Measurements from ENCODE around the gene TSEN2. TPM values are rescaled to one million over a fixed set of nuclear protein-coding genes. Genes with fewer than 3 reads are reported as not detected.

The TSEN2 gene
- total RNA-seq, 1 experiment from 2014 or later, result 35.5 TPM

DNA sequence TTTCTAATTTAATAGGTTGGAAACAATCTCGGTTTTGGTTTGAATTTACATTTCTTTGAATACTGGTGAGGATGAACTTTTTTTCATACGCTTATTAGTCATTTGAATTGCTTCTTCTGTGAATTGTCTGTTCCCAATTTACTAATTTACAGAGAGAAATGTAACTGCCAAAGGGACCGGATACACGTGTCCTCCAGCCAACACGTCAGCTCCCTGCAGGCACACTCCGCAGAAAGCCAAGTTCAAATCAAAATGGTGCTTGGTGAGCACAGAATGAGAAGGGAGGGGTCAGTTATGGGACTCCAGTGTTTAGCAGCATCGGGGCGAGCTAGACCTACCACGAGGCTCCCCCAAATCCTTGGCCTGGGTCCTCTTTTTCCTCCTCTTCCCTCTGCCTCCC, 10.8 kb upstream of the TSEN2 start:
- intact Hi-C loops (cut with micrococcal nuclease), result loop anchor here (5.0 kb wide), 2 partner anchors 66 to 186 kb away; partner anchors contain the start of gene PPARG
- Histone ChIP-seq H4K20me1 (ENCODE audit: insufficient read depth) (no peaks in the 10 kb centered on the region), H3K4me1 (ENCODE audit: control insufficient read depth in 1 of 2, insufficient read depth in 2 of 2, low read length in 2 of 2) (peaks cover 30 to 64% of the 10 kb centered on the region in 2 experiments), H3K79me2 (ENCODE audit: insufficient read depth, low read length) (no peaks in the 10 kb centered on the region), H3K27ac (ENCODE audit: low read depth, low read length) (no peak overlapping the region), H3K4me3 (replicated peaks in 1 of 2; ENCODE audit: low read depth in 1 of 2, low read length in 2 of 2) (no peak overlapping the region), H2AFZ (ENCODE audit: low read depth, low read length, poor library complexity, severe bottlenecking) (no peak overlapping the region), H3K36me3 (ENCODE audit: control insufficient read depth in 1 of 2, insufficient read depth in 2 of 2, low read length in 2 of 2) (no peaks in the 10 kb centered on the region), H3K9ac (ENCODE audit: low read length) (no peak overlapping the region), H3K27me3 (ENCODE audit: insufficient read depth, low read length) (no peaks in the 10 kb centered on the region), H3K9me2 (ENCODE audit: insufficient read depth) (no peaks in the 10 kb centered on the region), H3K4me2 (ENCODE audit: low read length) (no peak overlapping the region), H3K9me3 (ENCODE audit: control insufficient read depth in 1 of 2, insufficient read depth in 1 of 2, low read depth in 1 of 2, low read length in 2 of 2) (no peaks in the 10 kb centered on the region)
- ATAC-seq (no peak), DNase-seq (ENCODE audit: low read depth, low spot score) (no peak)
- no TSS peak for BruUV-seq (replicated peaks)
- CTCF ChIA-PET, result interaction anchor here (1.4 kb wide), 1 partner anchor 339 kb away, joined by 3 read pairs; no protein-coding TSS in a partner anchor
- no peak for TF ChIP-seq FOSL1 (IDR thresholded peaks at IDR 0.05; ENCODE audit: low read depth)
- no peak for TF ChIP-seq JUND (IDR thresholded peaks at IDR 0.05)
- TF ChIP-seq RAD21 (IDR thresholded peaks at IDR 0.05; ENCODE audit: low read depth), result no peak
- POLR2A ChIA-PET, result interaction anchor here (1.7 kb wide), 1 partner anchor 11 kb away, joined by 4 read pairs; the partner anchor contains the start of gene TSEN2
- RAD21 ChIA-PET (ENCODE audit: low non-redundant PET in 1 of 2, low total read pairs in 2 of 2, uncharacterized antibody in 2 of 2, unreplicated experiment in 2 of 2), result no interaction called here

DNA sequence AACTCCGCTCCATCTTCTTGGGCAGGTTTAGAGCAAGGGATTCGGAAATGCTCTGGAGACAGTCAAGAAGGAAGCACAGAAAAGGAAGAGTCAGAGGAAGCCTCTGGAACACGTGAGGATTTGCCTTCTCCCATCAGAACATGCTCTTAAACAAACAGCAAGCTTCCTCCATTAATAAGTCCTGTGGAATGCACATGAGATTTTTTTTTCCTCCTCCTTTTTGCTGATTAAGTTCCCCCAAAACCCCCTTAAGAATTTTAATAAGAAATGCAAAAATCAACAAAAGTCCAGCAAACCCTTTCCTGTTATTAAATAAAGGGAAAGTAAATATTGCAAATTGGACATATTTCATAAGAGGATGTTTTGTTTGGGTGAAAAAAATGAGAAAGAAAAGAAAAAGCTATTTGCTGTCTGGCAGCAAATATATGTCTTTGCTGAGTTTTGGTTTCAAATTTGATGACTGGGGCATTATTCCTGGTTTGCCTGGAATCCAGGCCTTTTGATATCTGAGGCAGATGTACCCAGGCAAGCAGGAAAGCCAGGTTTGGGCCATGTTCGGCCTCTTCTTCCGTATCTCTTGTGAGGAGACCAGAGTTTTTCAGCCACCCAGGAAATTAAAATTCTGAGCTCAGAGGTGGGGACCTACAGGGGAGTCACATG, 7.9 kb upstream of the TSEN2 start:
- ChIA-PET RAD21 (ENCODE audit: low non-redundant PET in 1 of 2, low total read pairs in 2 of 2, uncharacterized antibody in 2 of 2, unreplicated experiment in 2 of 2) (no interaction called here), POLR2A (no interaction called here), CTCF (interaction anchor here (1.2 kb wide), 1 partner anchor 341 kb away, joined by 4 read pairs; no protein-coding TSS in a partner anchor)
- intact Hi-C loops (cut with micrococcal nuclease), result no loop called here
- H4K20me1 ChIP-seq (ENCODE audit: insufficient read depth), result no peaks in the 10 kb centered on the region
- ATAC-seq, result no peak
- no peak overlapping the region for H3K27ac ChIP-seq (ENCODE audit: low read depth, low read length)
- peaks cover 24 to 55% of the 10 kb centered on the region in 2 experiments for H3K4me1 ChIP-seq (ENCODE audit: control insufficient read depth in 1 of 2, insufficient read depth in 2 of 2, low read length in 2 of 2)
- H3K4me2 ChIP-seq (ENCODE audit: low read length), result no peak overlapping the region
- H2AFZ ChIP-seq (ENCODE audit: low read depth, low read length, poor library complexity, severe bottlenecking), result peak overlapping the region; percentile 32
- H3K9me2 ChIP-seq (ENCODE audit: insufficient read depth), result no peaks in the 10 kb centered on the region
- DNase-seq (ENCODE audit: low read depth, low spot score), result no peak
- no peaks in the 10 kb centered on the region for H3K79me2 ChIP-seq (ENCODE audit: insufficient read depth, low read length)
- no peaks in the 10 kb centered on the region for H3K36me3 ChIP-seq (ENCODE audit: control insufficient read depth in 1 of 2, insufficient read depth in 2 of 2, low read length in 2 of 2)
- no peaks in the 10 kb centered on the region for H3K9me3 ChIP-seq (ENCODE audit: control insufficient read depth in 1 of 2, insufficient read depth in 1 of 2, low read depth in 1 of 2, low read length in 2 of 2)
- H3K9ac ChIP-seq (ENCODE audit: low read length), result no peak overlapping the region
- TF ChIP-seq SRF (IDR thresholded peaks at IDR 0.05; ENCODE audit: low read depth) (no peak), JUND (IDR thresholded peaks at IDR 0.05) (no peak), SP1 (IDR thresholded peaks at IDR 0.05; ENCODE audit: low read depth) (no peak), SIN3A (IDR thresholded peaks at IDR 0.05; ENCODE audit: low read depth) (no peak), EGR1 (IDR thresholded peaks at IDR 0.05; ENCODE audit: low read depth) (no peak), ELF1 (IDR thresholded peaks at IDR 0.05; ENCODE audit: borderline replicate concordance, low read depth) (no peak), ZNF274 (IDR thresholded peaks at IDR 0.05; ENCODE audit: low read depth, low read length) (no peak)
- TF ChIP-seq, protein P1, sequence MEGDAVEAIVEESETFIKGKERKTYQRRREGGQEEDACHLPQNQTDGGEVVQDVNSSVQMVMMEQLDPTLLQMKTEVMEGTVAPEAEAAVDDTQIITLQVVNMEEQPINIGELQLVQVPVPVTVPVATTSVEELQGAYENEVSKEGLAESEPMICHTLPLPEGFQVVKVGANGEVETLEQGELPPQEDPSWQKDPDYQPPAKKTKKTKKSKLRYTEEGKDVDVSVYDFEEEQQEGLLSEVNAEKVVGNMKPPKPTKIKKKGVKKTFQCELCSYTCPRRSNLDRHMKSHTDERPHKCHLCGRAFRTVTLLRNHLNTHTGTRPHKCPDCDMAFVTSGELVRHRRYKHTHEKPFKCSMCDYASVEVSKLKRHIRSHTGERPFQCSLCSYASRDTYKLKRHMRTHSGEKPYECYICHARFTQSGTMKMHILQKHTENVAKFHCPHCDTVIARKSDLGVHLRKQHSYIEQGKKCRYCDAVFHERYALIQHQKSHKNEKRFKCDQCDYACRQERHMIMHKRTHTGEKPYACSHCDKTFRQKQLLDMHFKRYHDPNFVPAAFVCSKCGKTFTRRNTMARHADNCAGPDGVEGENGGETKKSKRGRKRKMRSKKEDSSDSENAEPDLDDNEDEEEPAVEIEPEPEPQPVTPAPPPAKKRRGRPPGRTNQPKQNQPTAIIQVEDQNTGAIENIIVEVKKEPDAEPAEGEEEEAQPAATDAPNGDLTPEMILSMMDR (IDR thresholded peaks at IDR 0.05 in 2 of 3, conservative IDR thresholded peaks at IDR 0.05 in 1 of 3; ENCODE audit: borderline replicate concordance in 1 of 3, insufficient read depth in 1 of 3, low read depth in 2 of 3, low read length in 2 of 3), result no peak
- no peaks in the 10 kb centered on the region for H3K27me3 ChIP-seq (ENCODE audit: insufficient read depth, low read length)
- no TSS peak for BruUV-seq (replicated peaks)
- no peak overlapping the region for H3K4me3 ChIP-seq (replicated peaks in 1 of 2; ENCODE audit: low read depth in 1 of 2, low read length in 2 of 2)

Data from HCT116 (cell line).